DLD1 (cell line): ENCODE results near the gene MYO18A.
"Not testable (repeated sequence)": the region's sequence is repeated elsewhere in the genome, so short reads cannot be mapped to it uniquely, and the experiment has no call there.

Source experiments
- in situ Hi-C: cut with HindIII; loops from 2 replicates; pipeline ENCODE4 v1.10.0; 2017; ENCODE audit warnings: low sequenced_read_pairs

Gene MYO18A, protein sequence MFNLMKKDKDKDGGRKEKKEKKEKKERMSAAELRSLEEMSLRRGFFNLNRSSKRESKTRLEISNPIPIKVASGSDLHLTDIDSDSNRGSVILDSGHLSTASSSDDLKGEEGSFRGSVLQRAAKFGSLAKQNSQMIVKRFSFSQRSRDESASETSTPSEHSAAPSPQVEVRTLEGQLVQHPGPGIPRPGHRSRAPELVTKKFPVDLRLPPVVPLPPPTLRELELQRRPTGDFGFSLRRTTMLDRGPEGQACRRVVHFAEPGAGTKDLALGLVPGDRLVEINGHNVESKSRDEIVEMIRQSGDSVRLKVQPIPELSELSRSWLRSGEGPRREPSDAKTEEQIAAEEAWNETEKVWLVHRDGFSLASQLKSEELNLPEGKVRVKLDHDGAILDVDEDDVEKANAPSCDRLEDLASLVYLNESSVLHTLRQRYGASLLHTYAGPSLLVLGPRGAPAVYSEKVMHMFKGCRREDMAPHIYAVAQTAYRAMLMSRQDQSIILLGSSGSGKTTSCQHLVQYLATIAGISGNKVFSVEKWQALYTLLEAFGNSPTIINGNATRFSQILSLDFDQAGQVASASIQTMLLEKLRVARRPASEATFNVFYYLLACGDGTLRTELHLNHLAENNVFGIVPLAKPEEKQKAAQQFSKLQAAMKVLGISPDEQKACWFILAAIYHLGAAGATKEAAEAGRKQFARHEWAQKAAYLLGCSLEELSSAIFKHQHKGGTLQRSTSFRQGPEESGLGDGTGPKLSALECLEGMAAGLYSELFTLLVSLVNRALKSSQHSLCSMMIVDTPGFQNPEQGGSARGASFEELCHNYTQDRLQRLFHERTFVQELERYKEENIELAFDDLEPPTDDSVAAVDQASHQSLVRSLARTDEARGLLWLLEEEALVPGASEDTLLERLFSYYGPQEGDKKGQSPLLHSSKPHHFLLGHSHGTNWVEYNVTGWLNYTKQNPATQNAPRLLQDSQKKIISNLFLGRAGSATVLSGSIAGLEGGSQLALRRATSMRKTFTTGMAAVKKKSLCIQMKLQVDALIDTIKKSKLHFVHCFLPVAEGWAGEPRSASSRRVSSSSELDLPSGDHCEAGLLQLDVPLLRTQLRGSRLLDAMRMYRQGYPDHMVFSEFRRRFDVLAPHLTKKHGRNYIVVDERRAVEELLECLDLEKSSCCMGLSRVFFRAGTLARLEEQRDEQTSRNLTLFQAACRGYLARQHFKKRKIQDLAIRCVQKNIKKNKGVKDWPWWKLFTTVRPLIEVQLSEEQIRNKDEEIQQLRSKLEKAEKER (N-terminal part only)

DNA sequence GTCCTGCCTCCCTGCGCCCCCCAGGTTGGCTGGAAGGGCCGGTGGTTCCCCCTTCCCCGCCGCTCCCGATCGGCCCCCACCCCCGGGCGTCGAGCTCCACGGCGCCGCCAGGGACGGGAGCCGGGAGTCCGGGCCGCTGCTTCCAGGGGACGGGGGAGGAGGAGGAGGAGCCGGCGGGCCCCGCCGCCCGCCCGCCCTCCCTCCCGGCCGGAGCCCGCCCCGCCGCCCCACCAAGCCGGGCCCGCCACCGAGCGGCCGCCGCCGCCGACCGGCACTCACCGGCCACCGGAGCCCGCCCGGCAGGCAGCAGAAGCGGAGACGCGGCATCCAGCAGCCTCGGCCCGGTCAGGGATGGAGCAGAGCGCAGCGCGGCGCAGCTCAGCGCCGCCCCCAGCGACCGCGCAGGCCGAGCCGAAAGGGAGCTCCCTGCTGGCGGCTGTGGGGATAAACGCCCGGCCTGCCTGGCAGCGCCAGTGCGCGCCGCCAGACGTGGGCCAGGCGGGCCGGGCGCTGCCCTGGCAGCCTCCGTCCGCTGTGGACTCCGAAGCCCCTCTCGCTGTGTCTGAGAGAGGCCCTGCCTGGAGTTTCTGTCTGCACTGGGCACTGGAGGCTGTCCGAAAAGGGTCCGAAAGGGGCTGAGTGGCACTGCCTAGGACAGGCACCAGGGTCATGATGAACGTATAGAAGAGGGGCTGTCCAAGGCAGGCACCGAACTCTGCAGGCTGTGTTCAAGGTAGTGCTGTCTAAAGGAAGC, at the start of gene MYO18A:
Gene MYO18A (minus strand): TSS at position 365 of the 754 bp plus-strand sequence. CDS start 13,458 bp downstream, outside the sequence.
- in situ Hi-C loops: no loop called here

DNA sequence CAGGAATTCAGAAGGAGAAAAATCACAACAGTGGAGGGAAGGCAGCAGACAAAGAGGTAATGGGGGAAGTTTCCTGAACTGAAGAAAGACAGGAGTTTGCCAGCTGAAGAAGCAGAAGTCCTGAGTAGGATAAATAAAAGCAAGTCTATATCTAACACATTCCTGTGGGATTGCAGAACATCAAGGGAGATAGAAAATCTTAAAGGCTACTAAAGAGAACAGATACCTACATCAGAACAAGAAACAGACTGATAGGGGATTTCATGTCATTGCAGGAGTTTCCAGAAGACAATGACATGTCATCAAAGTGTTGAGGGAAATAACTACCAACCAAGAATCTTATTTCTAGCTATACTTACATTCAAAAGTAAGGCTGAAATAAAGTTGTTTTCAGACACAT, 45.2 kb upstream of the MYO18A start:
- in situ Hi-C loops: no loop called here

DNA sequence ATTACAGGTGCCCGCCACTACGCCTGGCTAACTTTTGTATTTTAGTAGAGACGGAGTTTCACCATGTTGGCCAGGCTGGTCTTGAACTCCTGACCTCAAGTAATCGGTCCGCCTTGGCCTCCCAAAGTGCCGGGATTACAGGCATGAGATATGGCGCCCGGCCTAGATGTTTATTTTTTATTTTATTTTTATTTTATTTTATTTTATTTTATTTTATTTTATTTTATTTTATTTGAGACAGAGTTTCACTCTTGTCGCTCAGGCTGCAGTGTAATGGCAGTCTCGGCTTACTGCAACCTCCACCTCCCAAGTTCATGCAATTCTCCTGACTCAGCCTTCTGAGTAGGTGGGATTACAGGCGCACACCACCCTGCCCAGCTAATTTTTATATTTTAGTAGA, 41.1 kb upstream of the MYO18A start:
- in situ Hi-C loops: not testable (repeated sequence)

DNA sequence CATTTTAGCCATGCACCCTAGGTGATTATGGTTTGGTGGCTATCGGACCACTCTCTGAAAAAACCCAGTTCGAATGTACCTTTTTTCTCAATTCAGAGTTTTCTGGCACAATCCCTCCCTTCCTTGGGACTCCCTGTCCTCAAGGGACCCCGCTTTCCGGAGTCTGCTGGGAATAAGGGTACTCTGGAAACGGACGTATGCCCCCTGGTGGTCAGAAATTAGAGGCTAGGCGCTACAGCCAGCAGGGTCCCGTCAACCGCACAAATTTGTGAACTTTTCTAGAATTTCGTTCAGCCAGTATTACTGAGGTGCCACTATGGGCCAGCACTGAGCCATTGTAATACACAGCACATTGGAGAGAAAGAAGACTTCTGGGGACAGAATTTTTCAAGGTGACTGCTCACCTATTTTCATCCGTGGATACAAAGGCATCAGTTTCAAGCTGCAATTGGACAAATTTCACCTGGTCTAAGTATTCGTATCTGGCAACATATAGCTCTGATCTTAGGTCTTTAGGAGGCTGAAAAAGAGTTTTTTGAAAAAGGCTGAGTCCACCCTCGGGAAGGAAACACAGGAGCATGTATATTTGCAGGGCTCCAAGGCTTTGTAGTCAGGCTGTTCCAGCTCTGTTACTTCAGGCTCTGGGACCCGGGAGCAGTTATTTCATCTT, 39.3 kb upstream of the MYO18A start:
- in situ Hi-C loops: no loop called here

DNA sequence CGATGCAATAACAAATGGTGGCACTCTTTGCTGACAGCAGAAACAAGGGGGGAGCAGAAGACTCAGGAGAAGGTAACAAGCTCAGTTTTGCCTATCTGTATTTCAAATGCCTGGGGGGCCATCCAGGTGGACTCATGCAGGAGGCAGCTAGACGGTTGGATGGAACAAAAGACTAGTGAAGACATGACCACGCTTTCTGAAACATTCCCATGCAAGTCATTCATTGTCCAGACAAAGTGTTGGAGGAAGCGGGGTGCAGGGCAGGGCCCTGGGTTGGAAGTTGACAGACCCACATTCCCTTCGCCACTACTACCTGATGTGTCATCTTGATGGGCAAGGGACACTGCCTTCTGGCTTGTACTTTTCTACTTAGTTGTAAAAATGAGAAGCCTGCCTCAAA, 36.7 kb upstream of the MYO18A start:
- in situ Hi-C loops: no loop called here

DNA sequence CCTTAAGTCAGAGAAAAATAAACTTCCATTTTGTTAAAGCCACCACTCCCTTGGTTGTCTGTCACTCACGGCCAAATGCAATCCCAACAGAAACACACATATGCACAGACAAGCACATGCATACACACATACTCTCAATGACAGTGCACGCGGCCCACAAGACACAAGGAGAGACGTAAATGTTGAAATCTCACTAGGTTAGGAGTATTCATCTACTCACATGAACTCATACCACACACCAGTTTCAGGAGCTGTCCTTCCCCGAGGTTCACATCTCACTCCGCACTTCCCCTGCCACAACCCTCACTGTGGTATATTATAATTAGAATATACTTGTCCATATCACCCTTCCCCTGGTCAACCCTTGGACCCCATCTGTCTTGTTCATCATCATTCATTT, 36.0 kb upstream of the MYO18A start:
- in situ Hi-C loops: no loop called here

DNA sequence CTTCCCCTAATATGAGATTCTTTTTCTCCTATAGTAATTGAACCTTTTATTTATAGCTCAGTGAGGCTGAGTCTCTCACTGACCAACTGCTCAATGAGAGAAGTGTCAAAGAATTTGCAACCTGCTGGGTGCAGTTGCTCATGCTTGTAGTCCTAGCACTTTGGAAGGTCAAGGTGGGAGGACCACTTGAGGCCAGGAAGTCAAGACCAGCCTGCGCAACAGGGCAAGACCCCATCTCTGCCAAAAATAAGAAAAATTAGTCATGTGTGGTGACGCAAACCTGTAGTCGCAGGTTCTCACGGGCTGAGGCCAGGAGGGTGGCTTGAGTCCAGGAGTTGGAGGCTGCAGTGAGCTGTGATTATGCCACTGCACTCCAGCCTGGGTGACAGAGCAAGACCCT, 35.5 kb upstream of the MYO18A start:
- in situ Hi-C loops: no loop called here

DNA sequence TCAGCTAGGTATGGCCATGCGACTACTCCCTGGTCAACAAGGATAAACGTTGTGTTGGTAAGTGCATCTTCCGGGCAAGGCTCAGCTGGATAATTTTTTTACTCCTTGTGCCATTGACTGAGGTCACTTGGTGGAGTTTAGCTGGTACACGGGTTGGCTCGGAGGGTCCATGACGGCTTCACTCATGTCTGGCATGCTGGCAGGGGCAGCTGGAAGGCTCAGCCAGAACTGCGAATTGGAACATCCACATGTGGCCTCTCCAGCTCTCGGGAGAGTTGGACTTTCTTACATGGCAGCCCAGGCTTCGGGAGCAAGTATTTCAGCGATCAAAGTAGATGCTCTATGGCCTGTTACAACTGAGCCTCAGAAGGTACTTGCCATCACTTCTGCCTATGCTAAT, 35.0 kb upstream of the MYO18A start:
- in situ Hi-C loops: no loop called here

DNA sequence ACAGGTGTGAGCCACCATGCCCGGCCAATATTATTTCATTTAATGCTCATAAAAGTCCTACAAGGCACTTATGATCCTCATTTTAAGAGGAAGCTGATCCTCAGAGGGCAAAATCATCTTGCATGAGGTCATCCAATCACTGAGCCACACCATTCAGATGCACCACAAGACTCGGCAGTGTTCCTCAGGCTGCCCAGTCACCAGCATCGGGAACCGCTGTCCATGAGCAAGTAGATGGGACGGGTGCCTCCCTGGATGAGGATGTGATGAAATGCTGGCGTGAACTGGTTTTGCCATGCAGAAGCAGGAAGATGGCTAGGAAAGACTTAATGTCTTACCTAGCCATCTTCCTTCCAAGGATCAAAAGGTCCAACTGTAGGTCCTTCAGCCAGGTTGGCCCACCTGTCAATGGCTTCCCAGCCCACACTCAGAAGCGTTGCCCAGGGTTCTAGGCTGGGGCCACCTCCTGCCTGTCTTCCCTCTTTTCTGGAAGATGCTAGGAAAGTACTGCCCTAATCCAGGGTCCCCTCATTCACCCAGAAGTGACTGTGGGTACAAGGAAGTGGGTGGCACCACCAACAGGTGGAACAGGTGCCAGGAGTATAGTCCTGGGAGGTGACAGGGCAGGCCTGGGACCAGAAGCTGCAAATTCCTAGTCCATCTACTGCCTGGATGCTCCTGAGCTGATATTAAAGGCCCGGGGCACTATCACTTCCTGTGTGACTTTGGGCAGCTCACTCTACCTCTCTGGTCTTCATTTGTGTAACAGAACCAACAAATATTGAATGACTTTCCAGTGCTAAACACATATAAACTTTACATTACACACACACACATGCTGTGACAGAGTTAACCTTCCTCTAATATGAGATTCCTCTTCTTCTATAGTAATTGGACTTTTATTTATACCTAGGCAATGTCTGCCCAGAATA, 34.3 kb upstream of the MYO18A start:
- in situ Hi-C loops: no loop called here

DNA sequence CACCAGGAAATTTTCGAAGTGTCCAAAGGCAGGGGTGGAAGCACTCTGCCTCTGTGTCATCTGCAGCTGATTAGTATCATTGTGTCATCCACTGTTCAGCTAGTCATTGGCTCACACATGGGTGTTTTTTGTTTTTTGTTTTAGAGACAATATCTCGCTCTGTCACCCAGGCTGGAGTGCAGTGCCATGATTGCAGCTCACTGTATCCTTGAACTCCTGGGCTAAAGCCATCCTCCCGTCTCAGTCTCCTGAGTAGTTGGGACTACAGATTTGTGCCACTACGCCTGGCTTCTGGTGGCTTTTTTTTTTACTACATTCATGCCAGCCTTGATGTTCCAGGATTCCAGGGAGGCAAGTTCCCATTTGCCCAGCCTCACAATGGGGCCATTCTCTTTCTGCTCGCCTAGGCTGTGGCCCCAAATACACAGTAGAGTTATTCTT, 32.5 kb upstream of the MYO18A start:
- in situ Hi-C loops: no loop called here

DNA sequence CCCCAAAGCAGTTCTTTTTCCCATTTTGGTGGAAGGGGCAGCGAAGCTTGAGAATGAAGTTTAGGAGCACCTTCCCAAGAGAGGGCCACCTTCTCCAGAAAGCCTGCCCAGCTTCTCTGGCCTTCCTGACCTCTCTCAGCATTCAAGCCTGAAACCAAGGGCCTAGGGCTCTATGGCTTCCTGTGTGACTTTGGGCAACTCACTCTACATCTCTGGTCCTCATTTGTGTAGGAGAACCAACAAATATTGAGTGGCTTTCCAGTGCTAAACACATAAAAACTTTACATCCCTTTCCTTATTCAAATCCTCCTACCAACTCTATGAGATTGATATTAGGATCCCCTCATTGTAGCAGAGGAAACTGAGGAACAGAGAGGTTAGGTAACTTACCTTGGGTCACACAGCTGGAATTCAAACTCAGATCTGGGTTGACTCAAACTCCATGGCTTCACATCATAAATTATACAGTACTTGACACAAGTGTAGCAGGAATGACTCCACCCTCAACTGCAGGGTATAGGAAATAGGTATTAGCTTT, 32.0 kb upstream of the MYO18A start:
- in situ Hi-C loops: no loop called here

DNA sequence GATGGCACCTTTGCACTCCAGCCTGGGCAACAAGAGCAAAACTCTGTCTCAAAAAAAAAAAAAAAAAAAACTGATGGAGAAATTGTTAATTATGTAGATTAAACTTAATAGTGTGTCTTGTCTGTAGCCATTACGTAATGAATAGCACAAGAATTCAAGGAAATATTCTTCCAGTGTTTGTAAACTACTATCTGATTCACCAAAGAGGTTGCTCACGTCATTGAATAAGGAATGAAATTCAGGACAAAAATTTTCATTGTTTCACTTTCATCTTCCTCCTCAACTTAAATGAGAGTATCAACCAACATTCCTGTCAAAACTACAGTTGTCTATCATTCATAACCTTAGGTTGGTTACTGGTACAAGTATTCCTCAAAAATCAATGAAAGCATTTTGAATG, 30.7 kb upstream of the MYO18A start:
- in situ Hi-C loops: no loop called here

DNA sequence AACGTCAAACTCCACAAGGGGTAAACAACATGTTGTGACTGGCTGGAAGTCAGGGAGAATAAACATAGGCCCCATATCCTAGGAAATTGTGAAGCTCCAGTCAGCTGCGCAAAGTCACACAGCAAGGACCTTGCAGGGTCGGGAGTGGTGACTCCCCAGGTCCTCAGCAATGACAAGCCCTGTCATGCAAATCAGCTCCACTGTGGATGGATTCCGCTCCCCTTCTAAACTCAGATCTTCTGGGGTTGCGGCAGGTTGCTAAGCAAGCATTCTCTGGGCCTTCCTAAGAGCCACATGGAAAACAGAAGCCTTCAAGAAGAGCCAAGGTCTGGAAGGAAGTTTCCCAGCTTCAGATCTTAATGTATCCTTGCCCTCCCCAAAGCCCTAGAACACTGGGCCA, 28.9 kb upstream of the MYO18A start:
- in situ Hi-C loops: no loop called here

DNA sequence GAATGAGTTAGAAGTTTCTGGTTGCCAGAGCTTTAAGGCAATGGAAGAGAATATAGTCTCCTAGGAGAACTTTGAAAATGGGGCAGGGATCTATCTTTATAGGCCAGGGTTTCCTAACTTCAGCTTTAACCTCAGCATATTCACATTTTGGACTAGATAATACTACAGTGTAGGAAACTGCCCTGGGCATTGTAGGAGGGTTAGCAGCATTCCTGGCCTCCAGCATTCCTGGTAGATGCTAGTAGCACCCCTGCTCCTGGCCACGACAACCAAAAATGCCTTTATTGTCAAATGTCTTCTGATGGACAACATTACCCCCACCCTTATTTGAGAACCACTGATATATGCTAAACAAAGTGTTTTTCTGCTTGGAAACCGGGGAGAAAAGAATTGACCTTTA, 27.8 kb upstream of the MYO18A start:
- in situ Hi-C loops: no loop called here

DNA sequence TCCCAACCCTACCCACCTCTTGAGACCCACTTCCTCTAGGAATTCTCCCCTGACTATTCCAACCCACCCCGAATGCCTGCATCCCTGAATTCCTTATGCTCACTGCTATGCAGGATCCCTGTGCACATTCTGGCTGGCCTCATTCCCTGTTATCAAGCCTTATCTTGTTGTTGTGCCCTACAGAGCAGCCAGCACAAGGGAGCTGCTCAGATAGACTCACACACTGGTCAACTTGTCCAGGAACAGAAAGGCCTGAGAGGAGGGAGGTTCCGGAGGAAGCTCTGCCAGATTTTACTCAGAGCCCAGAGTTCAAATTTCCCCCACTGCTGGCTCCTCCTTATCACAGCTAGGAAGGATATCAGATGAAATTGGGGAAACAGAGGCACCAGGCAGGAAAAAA, 24.8 kb upstream of the MYO18A start:
- in situ Hi-C loops: no loop called here

DNA sequence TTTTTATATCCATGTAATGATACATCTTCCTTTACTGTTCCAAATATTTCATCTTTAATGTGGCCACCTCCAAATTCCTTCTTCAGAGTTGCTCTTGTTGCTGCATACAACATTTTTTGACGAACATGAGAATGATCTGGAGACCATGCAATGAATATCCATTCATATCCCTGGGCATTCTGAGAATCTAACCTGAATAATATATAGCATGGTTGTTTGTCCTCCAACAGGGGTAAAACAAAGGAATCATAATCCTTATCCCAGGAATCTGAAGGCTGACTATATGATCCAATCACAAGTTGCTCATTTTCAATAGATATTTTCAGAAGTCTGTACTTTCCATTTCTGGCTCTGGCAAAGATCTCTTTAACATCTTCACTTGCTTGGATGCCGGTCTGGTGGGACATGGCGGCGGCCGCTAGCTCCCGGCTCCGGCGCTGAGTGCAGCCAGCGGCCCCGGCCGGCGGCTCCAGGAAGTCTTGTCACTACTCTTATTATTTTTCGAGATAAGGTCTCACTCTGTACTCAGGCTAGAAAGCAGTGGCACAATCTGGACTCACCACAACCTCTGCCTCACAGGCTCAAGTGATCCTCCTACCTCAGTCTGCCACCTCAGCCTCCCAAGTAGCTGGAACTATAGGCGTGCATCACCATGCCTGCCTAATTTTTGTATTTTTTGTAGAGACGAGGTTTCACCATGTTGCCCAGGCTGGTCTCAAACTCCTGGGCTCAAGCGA, 24.0 kb upstream of the MYO18A start:
- in situ Hi-C loops: not testable (repeated sequence)

DNA sequence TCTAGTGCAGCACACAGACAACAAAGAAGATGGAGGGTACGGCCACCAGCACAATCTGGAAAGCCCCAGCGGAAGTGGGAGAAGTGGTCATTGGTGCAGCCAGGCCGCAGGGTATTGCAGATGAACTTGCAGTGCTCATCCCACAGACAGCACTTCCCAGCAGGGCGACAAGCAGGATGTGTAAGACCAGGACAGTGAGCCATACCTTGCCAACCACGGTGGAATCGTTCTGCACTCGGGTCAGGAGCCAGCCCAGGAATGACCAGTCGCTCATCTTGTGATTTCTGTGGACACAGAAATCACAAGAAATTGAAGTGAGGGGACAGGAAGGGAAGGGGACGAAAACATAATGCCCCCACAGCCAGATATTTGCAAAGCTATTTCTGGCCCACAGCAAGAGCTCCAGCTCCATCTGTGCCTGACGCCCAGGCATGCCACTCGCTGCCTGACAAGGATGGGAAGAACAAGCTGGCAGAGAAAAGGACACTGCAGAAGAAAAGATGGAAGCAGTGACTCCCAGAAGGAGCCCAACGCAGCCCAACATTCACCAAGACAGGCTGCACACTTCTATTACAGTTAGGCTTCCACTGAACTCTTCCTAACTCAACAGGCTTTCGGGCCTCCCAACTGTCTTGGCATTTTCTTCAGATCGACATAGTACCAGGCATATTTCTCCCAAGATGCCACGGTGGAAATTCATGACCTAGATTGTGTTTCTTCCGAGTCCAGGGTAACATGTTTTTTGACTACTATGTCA, 17.5 kb upstream of the MYO18A start:
- in situ Hi-C loops: no loop called here
